PC-9 (cell line): ENCODE results near the gene GPBP1. TPM values are rescaled to one million over a fixed set of nuclear protein-coding genes. Genes with fewer than 3 reads are reported as not detected.

Source experiments
- BruUV-seq: library from RNA; stranded (reverse); fragments of 400-500 nt; replicated peaks from 2 replicates; lab custom pipeline; 2021; lab: Mats Ljungman, UMichigan
- CTCF ChIA-PET: fragments of 300-600 bp; sonication (Branson Sonifier 250); formaldehyde crosslinking; loops from one replicate; lab custom pipeline; 2022; ENCODE audit warnings: antibody characterized with exemption; lab: Charles Lee
- POLR2A ChIA-PET: fragments of 300-600 bp; sonication (Branson Sonifier 250); formaldehyde crosslinking; loops from one replicate; lab custom pipeline; 2022; ENCODE audit warnings: antibody characterized with exemption; ENCODE audit not compliant: unreplicated experiment; lab: Charles Lee
- DNase-seq, 2 experiments: peaks; one replicate each; pipeline versions ENCODE4 v3.0.0 to v3.0.0-alpha.2; 2015 to 2022; ENCODE audit warnings: mixed read lengths in 1 of 2
- H2AFZ ChIP-seq: fragments of 200-600 bp; sonication (generic); 2 replicates; pipeline ENCODE4 v1.8.1; 2017; ENCODE audit warnings: antibody characterized with exemption
- H3F3A ChIP-seq: fragments of 200-600 bp; sonication (generic); 2 replicates; pipeline ENCODE4 v1.8.1; 2017; ENCODE audit warnings: antibody characterized with exemption, mild to moderate bottlenecking, low read depth; ENCODE audit not compliant: insufficient read depth
- H3K27ac ChIP-seq: fragments of 200-600 bp; sonication (generic); 2 replicates; pipeline ENCODE4 v1.6.1; 2016; ENCODE audit warnings: mixed run types
- H3K27me3 ChIP-seq: fragments of 200-600 bp; sonication (generic); 2 replicates; pipeline ENCODE4 v1.6.1; 2016; ENCODE audit warnings: low read depth, mixed run types; ENCODE audit not compliant: insufficient read depth
- H3K36me3 ChIP-seq: fragments of 200-600 bp; sonication (generic); 2 replicates; pipeline ENCODE4 v1.6.1; 2016; ENCODE audit warnings: low read depth, mixed run types
- H3K4me1 ChIP-seq: fragments of 200-600 bp; sonication (generic); replicated peaks from 2 replicates; pipeline ENCODE4 v1.6.1; 2016; ENCODE audit warnings: mixed run types; ENCODE audit not compliant: insufficient read depth
- H3K4me2 ChIP-seq: fragments of 200-600 bp; sonication (generic); 2 replicates; pipeline ENCODE4 v1.6.1; 2017; ENCODE audit warnings: mixed run types
- H3K4me3 ChIP-seq: fragments of 200-600 bp; sonication (generic); 2 replicates; pipeline ENCODE4 v1.6.1; 2016; ENCODE audit warnings: mixed run types
- H3K79me2 ChIP-seq: fragments of 200-600 bp; sonication (generic); 2 replicates; pipeline ENCODE4 v1.6.1; 2017; ENCODE audit warnings: low read depth, mixed run types
- H3K9me2 ChIP-seq: fragments of 200-600 bp; sonication (generic); 2 replicates; pipeline ENCODE4 v1.8.1; 2017; ENCODE audit warnings: mild to moderate bottlenecking; ENCODE audit not compliant: insufficient read depth
- H3K9me3 ChIP-seq: fragments of 200-600 bp; sonication (generic); 2 replicates; pipeline ENCODE4 v1.8.1; 2016; ENCODE audit warnings: low read depth; ENCODE audit not compliant: insufficient read depth
- H4K20me1 ChIP-seq: fragments of 200-600 bp; sonication (generic); 2 replicates; pipeline ENCODE4 v1.8.1; 2017; ENCODE audit not compliant: insufficient read depth
- CTCF ChIP-seq: fragments of 200-600 bp; sonication (generic); conservative IDR thresholded peaks from 2 replicates; pipeline ENCODE4 v1.6.1; 2017; ENCODE audit warnings: mixed run types, antibody characterized with exemption, mild to moderate bottlenecking, moderate library complexity
- EZH2 ChIP-seq: fragments of 200-600 bp; sonication (generic); IDR thresholded peaks from 2 replicates; pipeline ENCODE4 v1.8.0; 2017; ENCODE audit warnings: antibody characterized with exemption, low read depth
- intact Hi-C: fragments of 100-400 bp; cut with micrococcal nuclease; formaldehyde crosslinking; loops from one replicate; pipeline ENCODE4 v1.10.0; 2022; ENCODE audit not compliant: unreplicated experiment
- total RNA-seq: library from RNA; stranded (reverse); gene quantifications from 2 replicates; pipeline ENCODE4 v1.2.3, GENCODE V29; 2021

The GPBP1 gene
- total RNA-seq, 1 experiment from 2014 or later: 75.0 TPM

- no peaks in the 10 kb centered on the region for H3K36me3 ChIP-seq
- H3F3A ChIP-seq: peaks cover 4% of the 10 kb centered on the region; the same call in 1 of the 2 replicates
- POLR2A ChIA-PET: interaction anchor here (0.6 kb wide), 1 partner anchor 433 kb away, joined by 3 read pairs; no protein-coding TSS in a partner anchor
- BruUV-seq: no TSS peak
- intact Hi-C loops: loop anchor here (5.0 kb wide), 2 partner anchors 35 to 65 kb away; no protein-coding TSS in a partner anchor
- no peak for TF ChIP-seq EZH2
- TF ChIP-seq CTCF: no peak
- H4K20me1 ChIP-seq: no peaks in the 10 kb centered on the region
- H3K27ac ChIP-seq: no peak overlapping the region
- no peak overlapping the region for H3K4me2 ChIP-seq
- H3K9me3 ChIP-seq: peaks cover 24% of the 10 kb centered on the region
- no peak overlapping the region for H3K4me3 ChIP-seq
- CTCF ChIA-PET: interaction anchor here (0.6 kb wide), 1 partner anchor 1092 kb away, joined by 3 read pairs; no protein-coding TSS in a partner anchor
- no peaks in the 10 kb centered on the region for H3K27me3 ChIP-seq
- H3K9me2 ChIP-seq: no peaks in the 10 kb centered on the region
- DNase-seq: no peak
- H3K4me1 ChIP-seq: peaks cover 11% of the 10 kb centered on the region; the same call in 1 of the 2 replicates
- no peaks in the 10 kb centered on the region for H3K79me2 ChIP-seq
- no peak overlapping the region for H2AFZ ChIP-seq
These were observed 128.8 kb downstream of the GPBP1 start for GRCh38 chr5:57302643-57303042.

DNA sequence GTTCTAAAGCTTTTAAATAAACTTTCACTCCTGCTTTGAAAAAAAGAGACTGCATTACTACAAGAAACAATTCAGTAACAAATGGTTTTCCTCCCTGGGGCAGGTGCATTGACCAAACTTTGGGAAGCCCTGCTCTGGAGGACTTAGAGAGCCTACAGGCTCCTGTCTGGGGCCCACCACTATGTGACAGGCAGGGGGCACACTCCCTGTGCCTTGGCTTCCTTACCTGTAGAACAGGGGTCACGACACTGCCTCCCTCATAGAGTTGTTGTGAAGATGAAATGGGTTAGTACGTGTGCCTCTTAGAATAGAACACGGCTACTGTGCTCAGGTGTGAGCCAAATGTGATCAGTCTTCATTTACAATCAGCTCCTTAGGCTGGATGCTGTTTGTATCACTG, 130.1 kb downstream of the GPBP1 start:
- Histone ChIP-seq H3K27ac (no peak overlapping the region), H3K9me2 (no peaks in the 10 kb centered on the region), H3K4me2 (no peak overlapping the region), H3K4me1 (0 out of 2 replicates have a peak, but pooled peaks cover 6% of the 10 kb centered on the region), H4K20me1 (no peaks in the 10 kb centered on the region), H3F3A (peaks cover 4% of the 10 kb centered on the region; the same call in 1 of the 2 replicates), H3K4me3 (no peak overlapping the region), H3K36me3 (no peaks in the 10 kb centered on the region), H3K27me3 (no peaks in the 10 kb centered on the region), H2AFZ (no peak overlapping the region), H3K79me2 (no peaks in the 10 kb centered on the region), H3K9me3 (peaks cover 24% of the 10 kb centered on the region)
- TF ChIP-seq EZH2 (no peak), CTCF (no peak)
- intact Hi-C loops: loop anchor here (5.0 kb wide), 2 partner anchors 33 to 63 kb away; no protein-coding TSS in a partner anchor
- no TSS peak for BruUV-seq
- ChIA-PET POLR2A (no interaction called here), CTCF (no interaction called here)
- DNase-seq: no peak

DNA sequence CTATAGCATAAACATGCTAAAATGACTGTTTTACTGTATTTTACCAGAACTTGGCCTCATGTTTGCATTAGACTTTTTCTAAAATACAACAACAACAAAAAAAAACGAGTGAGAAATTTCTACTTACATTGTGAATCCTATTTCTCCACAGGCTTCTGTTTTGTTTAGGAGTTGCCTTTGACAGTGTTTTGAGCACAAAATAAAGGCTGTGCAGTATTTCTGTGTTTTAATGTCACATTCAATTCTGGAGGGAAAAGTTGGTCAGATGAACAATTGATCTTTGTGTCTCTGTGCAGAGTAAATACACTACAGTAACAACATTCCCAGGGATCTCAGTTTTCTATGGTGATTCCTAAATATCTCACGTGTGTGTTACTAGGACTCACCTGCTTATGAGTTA, 131.1 kb downstream of the GPBP1 start:
- Histone ChIP-seq H3F3A (no peaks in the 10 kb centered on the region), H3K36me3 (no peaks in the 10 kb centered on the region), H3K9me2 (no peaks in the 10 kb centered on the region), H3K79me2 (no peaks in the 10 kb centered on the region), H3K27me3 (no peaks in the 10 kb centered on the region), H3K9me3 (peaks cover 18% of the 10 kb centered on the region), H2AFZ (no peak overlapping the region), H3K4me2 (no peak overlapping the region), H3K4me1 (0 out of 2 replicates have a peak, but pooled peaks cover 6% of the 10 kb centered on the region), H3K4me3 (no peak overlapping the region), H3K27ac (no peak overlapping the region), H4K20me1 (no peaks in the 10 kb centered on the region)
- BruUV-seq: no TSS peak
- ChIA-PET CTCF (no interaction called here), POLR2A (interaction anchor here (0.7 kb wide), 1 partner anchor 1050 kb away, joined by 4 read pairs; no protein-coding TSS in a partner anchor)
- TF ChIP-seq CTCF: no peak
- TF ChIP-seq EZH2: no peak
- intact Hi-C loops: loop anchor here (5.0 kb wide), 2 partner anchors 32 to 62 kb away; no protein-coding TSS in a partner anchor
- DNase-seq: no peak
